ENCODE measurements around the gene PALD1. TPM values are rescaled to one million over a fixed set of nuclear protein-coding genes. Genes with fewer than 3 reads are reported as not detected.

Gene PALD1
- total RNA-seq, 1 donor from 2014 or later = 1.8 TPM

DNA sequence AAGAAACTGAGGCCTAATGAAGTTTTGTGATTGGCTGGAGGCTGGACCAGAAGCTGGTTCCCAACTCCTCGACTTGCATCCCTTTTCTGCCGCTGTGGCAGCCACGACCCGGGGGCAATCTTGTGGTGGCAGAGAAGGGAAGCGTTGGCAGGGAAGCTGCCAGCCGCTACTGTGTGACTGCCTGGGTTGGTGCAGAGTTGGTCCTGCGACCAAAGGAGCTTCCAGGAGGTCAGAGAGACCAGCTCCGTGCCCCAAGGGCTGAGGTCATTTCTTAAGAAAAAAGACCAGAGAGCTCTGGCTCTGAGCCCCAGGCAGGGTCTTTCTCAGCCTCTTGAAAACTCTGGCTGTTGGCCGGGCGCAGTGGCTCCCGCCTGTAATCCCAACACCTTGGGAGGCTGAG is 76.8 kb downstream of the PALD1 start:
- H3K27ac ChIP-seq (ENCODE audit: low read depth, low read length) = no peak overlapping the region
- TF ChIP-seq EZH2 (IDR thresholded peaks at IDR 0.05; ENCODE audit: insufficient read depth, low read length) = no peak
- no peak for TF ChIP-seq CTCF (IDR thresholded peaks at IDR 0.05; ENCODE audit: insufficient read depth, low read depth, low read length)
- no peak overlapping the region for H2AFZ ChIP-seq (ENCODE audit: low read depth, low read length)
- H3K4me1 Mint-ChIP-seq (ENCODE audit: low read depth, unreplicated experiment) = peaks cover 31% of the 10 kb centered on the region
- peaks cover 35% of the 10 kb centered on the region for H3K4me1 ChIP-seq (ENCODE audit: insufficient read depth, low read length)
- H3K27ac Mint-ChIP-seq (ENCODE audit: unreplicated experiment) = no peak overlapping the region
- no peaks in the 10 kb centered on the region for H3K36me3 Mint-ChIP-seq (ENCODE audit: low read depth, unreplicated experiment)
- no peak for DNase-seq (ENCODE audit: low read depth)
- no peak overlapping the region for H3K4me2 ChIP-seq (ENCODE audit: low read length)
- H3K9me3 ChIP-seq (ENCODE audit: insufficient read depth, low read depth, low read length) = no peaks in the 10 kb centered on the region
- peaks cover 9% of the 10 kb centered on the region for H3K27me3 Mint-ChIP-seq (ENCODE audit: low read depth, unreplicated experiment)
- no peak overlapping the region for H3K9ac ChIP-seq (ENCODE audit: low read length)
- H3K9me3 Mint-ChIP-seq (ENCODE audit: unreplicated experiment) = no peaks in the 10 kb centered on the region
- no peaks in the 10 kb centered on the region for H3K79me2 ChIP-seq (ENCODE audit: insufficient read depth, low read length)
- no peaks in the 10 kb centered on the region for H3K27me3 ChIP-seq (ENCODE audit: insufficient read depth, low read length)
- H3K4me3 ChIP-seq (ENCODE audit: insufficient read depth, low read depth, low read length) = no peak overlapping the region
- H4K20me1 ChIP-seq (ENCODE audit: insufficient read depth, low read length) = no peaks in the 10 kb centered on the region
- no peak overlapping the region for H3K4me3 Mint-ChIP-seq (ENCODE audit: unreplicated experiment)
- H3K36me3 ChIP-seq (ENCODE audit: insufficient read depth, low read length) = no peaks in the 10 kb centered on the region
- FAIRE-seq = no peak

DNA sequence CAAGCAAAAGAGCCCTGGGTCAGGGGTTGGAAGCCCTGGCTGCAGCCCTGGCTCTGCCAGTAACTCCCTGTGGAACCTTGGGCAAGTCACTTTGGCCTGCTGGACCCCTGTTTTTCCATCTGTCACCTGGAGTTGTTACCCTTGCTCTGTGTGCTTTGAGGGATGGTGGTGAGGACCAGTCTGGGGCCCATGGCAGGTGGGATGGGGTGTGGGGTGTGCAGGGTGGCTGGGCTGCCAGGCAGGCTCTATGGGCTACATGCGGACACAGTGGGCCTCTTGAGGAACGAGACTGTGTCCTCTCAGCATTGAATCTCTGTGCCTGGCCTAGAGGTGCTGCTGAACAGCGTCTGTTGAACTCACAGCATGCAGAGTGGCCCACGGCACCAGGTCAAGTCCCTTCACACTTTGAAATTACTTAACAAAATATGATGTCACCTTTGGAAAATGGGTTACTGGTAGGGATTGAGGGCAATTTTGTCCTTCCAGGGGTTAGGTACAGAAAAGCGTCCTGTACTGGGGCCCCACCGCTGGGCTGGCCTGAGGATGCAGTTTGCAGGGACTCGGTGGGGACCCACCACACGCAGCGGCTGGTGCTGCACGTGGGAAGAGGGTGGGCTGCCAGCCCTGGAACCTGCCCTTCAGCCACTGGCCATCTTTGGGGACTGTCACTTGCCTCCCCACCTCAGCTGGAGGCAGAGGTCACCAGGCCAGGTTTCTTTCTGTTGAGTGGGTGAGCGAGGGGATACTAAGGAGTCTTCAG is 78.7 kb downstream of the PALD1 start:
- no peak overlapping the region for H3K9ac ChIP-seq (ENCODE audit: low read length)
- no peak overlapping the region for H3K27ac ChIP-seq (ENCODE audit: low read depth, low read length)
- H3K4me1 ChIP-seq (ENCODE audit: insufficient read depth, low read length) = peaks cover 20% of the 10 kb centered on the region
- no peak overlapping the region for H2AFZ ChIP-seq (ENCODE audit: low read depth, low read length)
- TF ChIP-seq CTCF (IDR thresholded peaks at IDR 0.05; ENCODE audit: insufficient read depth, low read depth, low read length) = no peak
- TF ChIP-seq EZH2 (IDR thresholded peaks at IDR 0.05; ENCODE audit: insufficient read depth, low read length) = no peak
- H3K9me3 ChIP-seq (ENCODE audit: insufficient read depth, low read depth, low read length) = no peaks in the 10 kb centered on the region
- Mint-ChIP-seq H3K27me3 (ENCODE audit: low read depth, unreplicated experiment) (peaks cover 16% of the 10 kb centered on the region), H3K4me3 (ENCODE audit: unreplicated experiment) (no peak overlapping the region), H3K4me1 (ENCODE audit: low read depth, unreplicated experiment) (peaks cover 22% of the 10 kb centered on the region), H3K9me3 (ENCODE audit: unreplicated experiment) (no peaks in the 10 kb centered on the region), H3K27ac (ENCODE audit: unreplicated experiment) (no peak overlapping the region), H3K36me3 (ENCODE audit: low read depth, unreplicated experiment) (no peaks in the 10 kb centered on the region)
- no peaks in the 10 kb centered on the region for H4K20me1 ChIP-seq (ENCODE audit: insufficient read depth, low read length)
- no peaks in the 10 kb centered on the region for H3K27me3 ChIP-seq (ENCODE audit: insufficient read depth, low read length)
- no peaks in the 10 kb centered on the region for H3K79me2 ChIP-seq (ENCODE audit: insufficient read depth, low read length)
- FAIRE-seq (no peak), DNase-seq (ENCODE audit: low read depth) (no peak)
- H3K4me2 ChIP-seq (ENCODE audit: low read length) = no peak overlapping the region
- no peak overlapping the region for H3K4me3 ChIP-seq (ENCODE audit: insufficient read depth, low read depth, low read length)
- H3K36me3 ChIP-seq (ENCODE audit: insufficient read depth, low read length) = no peaks in the 10 kb centered on the region

GRCh38 chr10:70557876-70558275 is 79.3 kb downstream of the PALD1 start:
- no peak overlapping the region for H3K27ac ChIP-seq (ENCODE audit: low read depth, low read length)
- no peaks in the 10 kb centered on the region for H3K9me3 ChIP-seq (ENCODE audit: insufficient read depth, low read depth, low read length)
- no peak for TF ChIP-seq CTCF (IDR thresholded peaks at IDR 0.05; ENCODE audit: insufficient read depth, low read depth, low read length)
- TF ChIP-seq EZH2 (IDR thresholded peaks at IDR 0.05; ENCODE audit: insufficient read depth, low read length) = no peak
- H3K9ac ChIP-seq (ENCODE audit: low read length) = no peak overlapping the region
- H4K20me1 ChIP-seq (ENCODE audit: insufficient read depth, low read length) = no peaks in the 10 kb centered on the region
- H2AFZ ChIP-seq (ENCODE audit: low read depth, low read length) = no peak overlapping the region
- H3K4me1 Mint-ChIP-seq (ENCODE audit: low read depth, unreplicated experiment) = peaks cover 16% of the 10 kb centered on the region
- no peaks in the 10 kb centered on the region for H3K36me3 Mint-ChIP-seq (ENCODE audit: low read depth, unreplicated experiment)
- no peak overlapping the region for H3K4me2 ChIP-seq (ENCODE audit: low read length)
- no peaks in the 10 kb centered on the region for H3K79me2 ChIP-seq (ENCODE audit: insufficient read depth, low read length)
- H3K27ac Mint-ChIP-seq (ENCODE audit: unreplicated experiment) = no peak overlapping the region
- peaks cover 19% of the 10 kb centered on the region for H3K27me3 Mint-ChIP-seq (ENCODE audit: low read depth, unreplicated experiment)
- FAIRE-seq (no peak), DNase-seq (ENCODE audit: low read depth) (no peak)
- no peaks in the 10 kb centered on the region for H3K9me3 Mint-ChIP-seq (ENCODE audit: unreplicated experiment)
- H3K36me3 ChIP-seq (ENCODE audit: insufficient read depth, low read length) = no peaks in the 10 kb centered on the region
- H3K4me3 ChIP-seq (ENCODE audit: insufficient read depth, low read depth, low read length) = no peak overlapping the region
- no peaks in the 10 kb centered on the region for H3K27me3 ChIP-seq (ENCODE audit: insufficient read depth, low read length)
- H3K4me1 ChIP-seq (ENCODE audit: insufficient read depth, low read length) = peaks cover 14% of the 10 kb centered on the region
- no peak overlapping the region for H3K4me3 Mint-ChIP-seq (ENCODE audit: unreplicated experiment)
